ENCODE measurements around the gene TMEM53.

DNA sequence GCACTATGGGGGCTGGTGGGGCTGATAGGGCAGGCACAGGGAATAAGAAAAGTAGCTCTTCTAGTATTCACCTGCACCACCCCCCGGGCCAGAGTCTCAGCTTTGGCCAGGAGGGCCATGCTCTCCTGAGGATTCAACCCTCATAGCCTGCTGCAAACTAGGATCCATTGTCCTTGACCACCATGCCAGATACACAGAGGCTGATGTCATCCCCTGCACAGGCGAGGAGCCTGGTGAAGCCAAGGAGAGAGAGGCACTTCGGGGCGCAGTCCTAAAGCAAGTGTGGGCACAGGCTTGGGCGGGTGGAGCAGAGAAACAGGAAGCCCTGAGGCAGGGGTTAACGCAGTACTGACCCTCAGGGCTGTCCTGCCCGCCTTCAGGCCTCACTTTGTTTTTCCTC, 29.5 kb downstream of the TMEM53 start:
- TF ChIP-seq CTCF (conservative IDR thresholded peaks at IDR 0.05; ENCODE audit: low read depth, low read length) (no peak), EZH2 (IDR thresholded peaks at IDR 0.05; ENCODE audit: low read length, unreplicated experiment) (no peak), EZH2phosphoT487 (IDR thresholded peaks at IDR 0.05; ENCODE audit: borderline replicate concordance, low read length) (no peak)
